ENCODE data around the gene PIK3R6.

Gene PIK3R6

GRCh38 chr17:8867361-8867981 is at the start of gene PIK3R6:
Gene PIK3R6, minus strand, starts transcription at chr17:8867674. Its CDS starts 17,880 bp downstream, at chr17:8849794.
- no peak for DNase-seq

GRCh38 chr17:8916466-8916865 is 49.0 kb upstream of the PIK3R6 start:
- DNase-seq = no peak

GRCh38 chr17:8914554-8914953 is 47.1 kb upstream of the PIK3R6 start:
- no peak for DNase-seq

GRCh38 chr17:8913879-8914278 is 46.4 kb upstream of the PIK3R6 start:
- DNase-seq = no peak

- no peak for DNase-seq
Observed at GRCh38 chr17:8913091-8913490, 45.6 kb upstream of the PIK3R6 start.

- no peak for DNase-seq
Observed at GRCh38 chr17:8912084-8912981, 44.9 kb upstream of the PIK3R6 start.

GRCh38 chr17:8910969-8911604 is 43.6 kb upstream of the PIK3R6 start:
- no peak for DNase-seq

- DNase-seq = no peak
Observed at GRCh38 chr17:8909586-8910270, 42.3 kb upstream of the PIK3R6 start.

GRCh38 chr17:8905331-8905730 is 37.9 kb upstream of the PIK3R6 start:
- no peak for DNase-seq

GRCh38 chr17:8904686-8905085 is 37.2 kb upstream of the PIK3R6 start:
- DNase-seq = no peak

GRCh38 chr17:8904201-8904600 is 36.7 kb upstream of the PIK3R6 start:
- DNase-seq = no peak

GRCh38 chr17:8900626-8901585 is 33.4 kb upstream of the PIK3R6 start:
- no peak for DNase-seq

- no peak for DNase-seq
Observed at GRCh38 chr17:8900207-8900606, 32.7 kb upstream of the PIK3R6 start.

GRCh38 chr17:8898636-8899035 is 31.2 kb upstream of the PIK3R6 start:
- DNase-seq = no peak

GRCh38 chr17:8898126-8898525 is 30.7 kb upstream of the PIK3R6 start:
- no peak for DNase-seq

GRCh38 chr17:8896641-8897635 is 29.5 kb upstream of the PIK3R6 start:
- no peak for DNase-seq

- DNase-seq = no peak
Observed at GRCh38 chr17:8896087-8896486, 28.6 kb upstream of the PIK3R6 start.

- DNase-seq = no peak
Observed at GRCh38 chr17:8894673-8895578, 27.5 kb upstream of the PIK3R6 start.

- no peak for DNase-seq
Observed at GRCh38 chr17:8894202-8894671, 26.8 kb upstream of the PIK3R6 start.

Data from NCI-H187 (cell line).